ENCODE results near the gene PRDM2. TPM values are rescaled to one million over a fixed set of nuclear protein-coding genes. Genes with fewer than 3 reads are reported as not detected.

The PRDM2 gene
- total RNA-seq, 1 experiment from 2014 or later: 64.2 TPM

GRCh38 chr1:13703128-13703513, 3.1 kb downstream of the PRDM2 start:
- Histone ChIP-seq H3K9me3 (ENCODE audit: low read depth, low read length, poor library complexity, severe bottlenecking) (no peaks in the 10 kb centered on the region), H3K27me3 (replicated peaks; ENCODE audit: insufficient read depth, low read depth, low read length, poor library complexity) (no peaks in the 10 kb centered on the region), H3K4me3 (ENCODE audit: low read depth, low read length, poor library complexity, severe bottlenecking) (no peak overlapping the region), H3K36me3 (ENCODE audit: insufficient read depth, low read length, poor library complexity, severe bottlenecking) (no peaks in the 10 kb centered on the region), H3K4me1 (ENCODE audit: insufficient read depth, low read length, poor library complexity, severe bottlenecking) (peaks cover 32% of the 10 kb centered on the region), H3K27ac (ENCODE audit: low read depth, low read length, poor library complexity, severe bottlenecking) (no peak overlapping the region)
- POLR2A ChIA-PET (ENCODE audit: low non-redundant PET): interaction anchor here (0.6 kb wide), 1 partner anchor 9 kb away, joined by 18 read pairs; no protein-coding TSS in a partner anchor
- no peak for DNase-seq (ENCODE audit: low spot score)
- TF ChIP-seq EZH2 (IDR thresholded peaks at IDR 0.05; ENCODE audit: borderline replicate concordance, low read depth, low read length, poor library complexity, severe bottlenecking): no peak
- no peak for TF ChIP-seq CTCF (conservative IDR thresholded peaks at IDR 0.05; ENCODE audit: low read depth, low read length)
- BruUV-seq (replicated peaks): no TSS peak
- intact Hi-C loops (cut with micrococcal nuclease; ENCODE audit: unreplicated experiment): no loop called here
- CTCF ChIA-PET: no interaction called here

GRCh38 chr1:13703558-13704490, 3.8 kb downstream of the PRDM2 start:
- intact Hi-C loops (cut with micrococcal nuclease; ENCODE audit: unreplicated experiment): no loop called here
- ChIA-PET CTCF (interaction anchor here (0.6 kb wide), 1 partner anchor 1466 kb away, joined by 4 read pairs; no protein-coding TSS in a partner anchor), POLR2A (ENCODE audit: low non-redundant PET) (interaction anchor here (0.6 kb wide), 1 partner anchor 10 kb away, joined by 18 read pairs; no protein-coding TSS in a partner anchor)
- TF ChIP-seq EZH2 (IDR thresholded peaks at IDR 0.05; ENCODE audit: borderline replicate concordance, low read depth, low read length, poor library complexity, severe bottlenecking) (no peak), CTCF (conservative IDR thresholded peaks at IDR 0.05; ENCODE audit: low read depth, low read length) (peak; percentile 38; the same call in 1 of the 2 replicates)
- no peaks in the 10 kb centered on the region for H3K36me3 ChIP-seq (ENCODE audit: insufficient read depth, low read length, poor library complexity, severe bottlenecking)
- peaks cover 34% of the 10 kb centered on the region for H3K4me1 ChIP-seq (ENCODE audit: insufficient read depth, low read length, poor library complexity, severe bottlenecking)
- no TSS peak for BruUV-seq (replicated peaks)
- no peaks in the 10 kb centered on the region for H3K27me3 ChIP-seq (replicated peaks; ENCODE audit: insufficient read depth, low read depth, low read length, poor library complexity)
- no peak overlapping the region for H3K27ac ChIP-seq (ENCODE audit: low read depth, low read length, poor library complexity, severe bottlenecking)
- no peaks in the 10 kb centered on the region for H3K9me3 ChIP-seq (ENCODE audit: low read depth, low read length, poor library complexity, severe bottlenecking)
- H3K4me3 ChIP-seq (ENCODE audit: low read depth, low read length, poor library complexity, severe bottlenecking): no peak overlapping the region
- DNase-seq (ENCODE audit: low spot score): no peak

GRCh38 chr1:13706046-13706445, 6.1 kb downstream of the PRDM2 start:
- CTCF ChIA-PET: no interaction called here
- BruUV-seq (replicated peaks): no TSS peak
- Histone ChIP-seq H3K36me3 (ENCODE audit: insufficient read depth, low read length, poor library complexity, severe bottlenecking) (no peaks in the 10 kb centered on the region), H3K27me3 (replicated peaks; ENCODE audit: insufficient read depth, low read depth, low read length, poor library complexity) (no peaks in the 10 kb centered on the region), H3K27ac (ENCODE audit: low read depth, low read length, poor library complexity, severe bottlenecking) (no peak overlapping the region), H3K9me3 (ENCODE audit: low read depth, low read length, poor library complexity, severe bottlenecking) (no peaks in the 10 kb centered on the region), H3K4me3 (ENCODE audit: low read depth, low read length, poor library complexity, severe bottlenecking) (no peak overlapping the region), H3K4me1 (ENCODE audit: insufficient read depth, low read length, poor library complexity, severe bottlenecking) (peaks cover 27% of the 10 kb centered on the region)
- intact Hi-C loops (cut with micrococcal nuclease; ENCODE audit: unreplicated experiment): no loop called here
- TF ChIP-seq EZH2 (IDR thresholded peaks at IDR 0.05; ENCODE audit: borderline replicate concordance, low read depth, low read length, poor library complexity, severe bottlenecking): no peak
- TF ChIP-seq CTCF (conservative IDR thresholded peaks at IDR 0.05; ENCODE audit: low read depth, low read length): no peak
- POLR2A ChIA-PET (ENCODE audit: low non-redundant PET): no interaction called here
- no peak for DNase-seq (ENCODE audit: low spot score)
